ENCODE results near the gene ADAM12. TPM values are rescaled to one million over a fixed set of nuclear protein-coding genes. Genes with fewer than 3 reads are reported as not detected.
A peak's percentile ranks its signal among the peaks of the same experiment; 100 is the strongest.

The ADAM12 gene
- total and polyA plus RNA-seq, 2 donors from 2014 or later, result 0.26 to 3.3 TPM

DNA sequence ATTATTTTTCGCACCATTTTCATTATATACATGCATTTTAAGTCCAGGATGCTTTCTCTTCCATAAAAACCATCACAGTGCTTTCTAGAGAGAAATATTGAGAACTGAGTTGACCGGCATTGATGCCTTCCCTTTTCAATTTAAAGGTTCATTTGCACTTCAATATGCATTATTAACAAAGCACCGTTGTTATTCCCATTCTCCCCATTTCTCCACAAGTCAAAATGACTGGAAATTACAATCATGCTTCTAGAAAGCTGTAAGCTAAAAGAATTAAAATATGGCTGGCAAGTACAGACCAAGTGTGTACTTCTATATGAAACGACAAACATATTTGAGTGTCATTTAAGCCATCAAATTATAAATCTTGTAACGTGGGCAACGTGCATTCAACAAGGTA, 272.4 kb downstream of the ADAM12 start:
- Histone ChIP-seq H3K4me3 (ENCODE audit: low read length in 3 of 3) (no peak overlapping the region), H3K36me3 (ENCODE audit: control insufficient read depth in 2 of 3, insufficient read depth in 3 of 3, low read length in 3 of 3) (no peaks in the 10 kb centered on the region), H3K27ac (ENCODE audit: low read depth in 2 of 2, low read length in 2 of 2) (no peak overlapping the region), H3K4me1 (ENCODE audit: control insufficient read depth in 2 of 3, insufficient read depth in 2 of 3, low read depth in 1 of 3, low read length in 3 of 3) (no peaks in the 10 kb centered on the region), H3K9me3 (ENCODE audit: control insufficient read depth in 2 of 3, insufficient read depth in 1 of 3, low read length in 3 of 3) (no peaks in the 10 kb centered on the region), H3K9ac (ENCODE audit: low read length in 3 of 3) (no peak overlapping the region), H3K27me3 (ENCODE audit: control insufficient read depth, insufficient read depth, low read length) (no peaks in the 10 kb centered on the region)
- no peak for FAIRE-seq
- TF ChIP-seq, protein P1, sequence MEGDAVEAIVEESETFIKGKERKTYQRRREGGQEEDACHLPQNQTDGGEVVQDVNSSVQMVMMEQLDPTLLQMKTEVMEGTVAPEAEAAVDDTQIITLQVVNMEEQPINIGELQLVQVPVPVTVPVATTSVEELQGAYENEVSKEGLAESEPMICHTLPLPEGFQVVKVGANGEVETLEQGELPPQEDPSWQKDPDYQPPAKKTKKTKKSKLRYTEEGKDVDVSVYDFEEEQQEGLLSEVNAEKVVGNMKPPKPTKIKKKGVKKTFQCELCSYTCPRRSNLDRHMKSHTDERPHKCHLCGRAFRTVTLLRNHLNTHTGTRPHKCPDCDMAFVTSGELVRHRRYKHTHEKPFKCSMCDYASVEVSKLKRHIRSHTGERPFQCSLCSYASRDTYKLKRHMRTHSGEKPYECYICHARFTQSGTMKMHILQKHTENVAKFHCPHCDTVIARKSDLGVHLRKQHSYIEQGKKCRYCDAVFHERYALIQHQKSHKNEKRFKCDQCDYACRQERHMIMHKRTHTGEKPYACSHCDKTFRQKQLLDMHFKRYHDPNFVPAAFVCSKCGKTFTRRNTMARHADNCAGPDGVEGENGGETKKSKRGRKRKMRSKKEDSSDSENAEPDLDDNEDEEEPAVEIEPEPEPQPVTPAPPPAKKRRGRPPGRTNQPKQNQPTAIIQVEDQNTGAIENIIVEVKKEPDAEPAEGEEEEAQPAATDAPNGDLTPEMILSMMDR (IDR thresholded peaks at IDR 0.05; ENCODE audit: borderline replicate concordance, extremely low read depth, insufficient read depth), result no peak
- intact Hi-C loops (cut with DNase I), result no loop called here
- DNase-seq, result no peak

DNA sequence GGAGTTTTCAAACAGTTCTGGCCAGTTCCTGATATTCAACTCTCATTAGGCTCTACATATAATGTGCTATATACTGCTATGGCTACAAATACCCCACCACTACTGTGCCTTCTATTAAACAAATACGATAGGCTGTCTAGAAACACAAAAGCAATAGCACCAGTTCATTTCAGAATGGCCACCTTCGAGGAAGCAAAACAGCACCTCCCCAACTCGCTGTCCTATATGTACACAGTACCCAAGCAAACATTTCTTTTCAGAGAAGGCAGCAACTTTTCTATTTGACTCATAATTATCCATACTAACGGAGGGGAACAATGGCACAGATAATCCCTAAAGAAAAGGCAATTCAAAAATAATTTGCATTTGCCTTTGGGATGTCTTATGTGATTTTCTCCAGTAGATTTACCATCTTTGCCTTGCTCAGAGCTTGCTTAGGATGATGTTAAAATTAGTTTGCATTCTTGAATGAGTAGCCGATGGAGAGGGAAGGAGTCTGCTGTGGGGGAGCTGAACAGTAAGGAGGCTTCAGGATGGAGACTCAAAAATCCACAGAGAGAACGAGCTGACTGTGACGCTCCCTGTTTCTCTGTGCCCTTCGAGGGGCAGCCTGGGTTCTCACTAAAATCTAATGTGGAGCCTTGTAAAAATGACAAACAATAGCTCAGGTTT, 273.3 kb downstream of the ADAM12 start:
- FAIRE-seq (no peak), DNase-seq (no peak)
- Histone ChIP-seq H3K9ac (ENCODE audit: low read length in 3 of 3) (no peak overlapping the region), H3K4me1 (ENCODE audit: control insufficient read depth in 2 of 3, insufficient read depth in 2 of 3, low read depth in 1 of 3, low read length in 3 of 3) (peaks cover 0 to 4% (median 0%) of the 10 kb centered on the region in 3 donors), H3K27ac (ENCODE audit: low read depth in 2 of 2, low read length in 2 of 2) (no peak overlapping the region), H3K27me3 (ENCODE audit: control insufficient read depth, insufficient read depth, low read length) (no peaks in the 10 kb centered on the region), H3K36me3 (ENCODE audit: control insufficient read depth in 2 of 3, insufficient read depth in 3 of 3, low read length in 3 of 3) (no peaks in the 10 kb centered on the region), H3K9me3 (ENCODE audit: control insufficient read depth in 2 of 3, insufficient read depth in 1 of 3, low read length in 3 of 3) (no peaks in the 10 kb centered on the region), H3K4me3 (ENCODE audit: low read length in 3 of 3) (no peak overlapping the region)
- TF ChIP-seq, protein P1 (IDR thresholded peaks at IDR 0.05; ENCODE audit: borderline replicate concordance, extremely low read depth, insufficient read depth), result no peak
- intact Hi-C loops (cut with DNase I), result no loop called here

DNA sequence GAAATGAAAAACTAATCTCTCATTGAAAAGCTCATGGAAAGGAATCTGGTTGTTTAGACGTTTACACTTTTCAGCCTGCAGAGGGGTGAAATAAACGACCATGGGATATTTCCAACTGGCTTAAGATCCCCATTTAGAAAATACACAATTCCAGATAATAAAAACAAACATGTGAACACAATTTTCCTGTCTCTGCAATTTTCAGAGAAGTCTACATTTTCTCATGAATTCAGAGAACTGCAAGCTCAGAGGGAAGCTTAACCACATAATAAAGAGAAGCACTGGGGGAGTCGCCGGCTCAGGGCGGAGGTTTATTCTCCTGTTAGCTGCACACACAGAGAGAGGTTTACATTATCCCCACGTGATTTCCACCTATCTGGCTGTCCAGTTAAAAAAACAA, 276.8 kb downstream of the ADAM12 start:
- TF ChIP-seq, protein P1 (IDR thresholded peaks at IDR 0.05; ENCODE audit: borderline replicate concordance, extremely low read depth, insufficient read depth), result no peak
- H3K4me1 ChIP-seq (ENCODE audit: control insufficient read depth in 2 of 3, insufficient read depth in 2 of 3, low read depth in 1 of 3, low read length in 3 of 3), result peaks cover 0 to 4% (median 0%) of the 10 kb centered on the region in 3 donors
- DNase-seq (peak in 1 of 5 donors; percentile 43), FAIRE-seq (no peak)
- H3K36me3 ChIP-seq (ENCODE audit: control insufficient read depth in 2 of 3, insufficient read depth in 3 of 3, low read length in 3 of 3), result no peaks in the 10 kb centered on the region
- H3K4me3 ChIP-seq (ENCODE audit: low read length in 3 of 3), result no peak overlapping the region
- H3K9ac ChIP-seq (ENCODE audit: low read length in 3 of 3), result no peak overlapping the region
- intact Hi-C loops (cut with DNase I), result no loop called here
- H3K9me3 ChIP-seq (ENCODE audit: control insufficient read depth in 2 of 3, insufficient read depth in 1 of 3, low read length in 3 of 3), result no peaks in the 10 kb centered on the region
- H3K27me3 ChIP-seq (ENCODE audit: control insufficient read depth, insufficient read depth, low read length), result no peaks in the 10 kb centered on the region
- H3K27ac ChIP-seq (ENCODE audit: low read depth in 2 of 2, low read length in 2 of 2), result no peak overlapping the region
